Dermis blood vessel endothelial cell (primary cell): Measurements from ENCODE around the gene LPO. TPM values are rescaled to one million over a fixed set of nuclear protein-coding genes. Genes with fewer than 3 reads are reported as not detected.

Experiments
- DNase-seq: peaks from one replicate; pipeline ENCODE4 v3.0.0; 2010
- total RNA-seq: library from RNA; depleted of rRNA; stranded (reverse); fragments of >200 nt; gene quantifications from 2 replicates; pipeline ENCODE4 v1.2.3, GENCODE V29; 2014

The LPO gene
- total RNA-seq = under 0.01 TPM in 1 of 2 replicates, not detected in the other

- no peak for DNase-seq
Measured at GRCh38 chr17:58238147-58238634, at the start of gene LPO. TSS of gene LPO (plus strand) at chr17:58238584. CDS start at chr17:58242980, 4,396 bp downstream.

GRCh38 chr17:58189436-58190146 is 48.8 kb upstream of the LPO start:
- peak; percentile 48 for DNase-seq

- no peak for DNase-seq
Measured at GRCh38 chr17:58191241-58191896, 47.0 kb upstream of the LPO start.

- DNase-seq = no peak
Measured at GRCh38 chr17:58192612-58193011, 45.8 kb upstream of the LPO start, which contains the start of gene EPX. TSS of gene EPX (plus strand) at chr17:58192726. CDS start at chr17:58192847, 121 bp downstream.

- no peak for DNase-seq
Measured at GRCh38 chr17:58193641-58194255, 44.6 kb upstream of the LPO start.

GRCh38 chr17:58195518-58196123 is 42.8 kb upstream of the LPO start:
- no peak for DNase-seq

GRCh38 chr17:58196610-58197009 is 41.8 kb upstream of the LPO start:
- DNase-seq = no peak

GRCh38 chr17:58200024-58200633 is 38.3 kb upstream of the LPO start:
- peak; percentile 68 for DNase-seq

GRCh38 chr17:58202859-58203258 is 35.5 kb upstream of the LPO start:
- no peak for DNase-seq

- no peak for DNase-seq
Measured at GRCh38 chr17:58204796-58205195, 33.6 kb upstream of the LPO start.

GRCh38 chr17:58205936-58206335 is 32.4 kb upstream of the LPO start:
- no peak for DNase-seq

GRCh38 chr17:58207451-58207850 is 30.9 kb upstream of the LPO start:
- no peak for DNase-seq

GRCh38 chr17:58208344-58208743 is 30.0 kb upstream of the LPO start:
- DNase-seq = no peak

- no peak for DNase-seq
Measured at GRCh38 chr17:58210922-58211321, 27.5 kb upstream of the LPO start.

GRCh38 chr17:58215685-58216084 is 22.7 kb upstream of the LPO start:
- DNase-seq = no peak

GRCh38 chr17:58217766-58218165 is 20.6 kb upstream of the LPO start:
- DNase-seq = no peak

GRCh38 chr17:58219007-58219788 is 19.2 kb upstream of the LPO start, which contains the start of gene MKS1:
TSS of gene MKS1 (minus strand) at chr17:58219255. CDS start at chr17:58219230, 25 bp downstream.
- DNase-seq = peak; percentile 96

GRCh38 chr17:58219789-58220183 is 18.6 kb upstream of the LPO start:
- peak; percentile 28 for DNase-seq

- no peak for DNase-seq
Measured at GRCh38 chr17:58224315-58224714, 14.1 kb upstream of the LPO start.

GRCh38 chr17:58227733-58228132 is 10.7 kb upstream of the LPO start:
- no peak for DNase-seq

GRCh38 chr17:58228679-58229078 is 9.7 kb upstream of the LPO start:
- no peak for DNase-seq

- no peak for DNase-seq
Measured at GRCh38 chr17:58229384-58229783, 9.0 kb upstream of the LPO start.
